H1 (cell line): ENCODE data around the gene OSBP2. TPM values are rescaled to one million over a fixed set of nuclear protein-coding genes. Genes with fewer than 3 reads are reported as not detected.

Experiments used
- CTCF ChIA-PET: fragments of 300-600 bp; sonication (Branson Sonifier 250); formaldehyde crosslinking; loops from one replicate; lab custom pipeline; 2021; ENCODE audit not compliant: partially characterized antibody; lab: Charles Lee
- POLR2A ChIA-PET: fragments of 300-600 bp; sonication (Branson Sonifier 250); formaldehyde crosslinking; loops from one replicate; lab custom pipeline; 2021; ENCODE audit warnings: inconsistent platforms; ENCODE audit not compliant: partially characterized antibody; lab: Charles Lee
- DNase-seq, 2 experiments: peaks; one replicate each; pipeline versions ENCODE4 v3.0.0 to v3.0.0-alpha.2; 2010 to 2022; ENCODE audit warnings: low spot score in 2 of 2, low read depth in 1 of 2, mixed read lengths in 1 of 2
- FAIRE-seq: peaks from 2 replicates; lab custom pipeline; 2011; peaks lifted over from hg19 to GRCh38; lab: Jason Lieb, UNC
- H2AFZ ChIP-seq: 2 replicates; pipeline ENCODE4 v1.8.1; 2012; ENCODE audit warnings: low read length, inconsistent platforms
- H2AK5ac ChIP-seq: 2 replicates; pipeline ENCODE4 v1.6.1; 2013; ENCODE audit warnings: low read depth, low read length
- H2BK120ac ChIP-seq: replicated peaks from 2 replicates; pipeline ENCODE3; 2013; ENCODE audit warnings: low read depth, low read length, inconsistent platforms
- H2BK12ac ChIP-seq: 2 replicates; pipeline ENCODE4 v1.6.1; 2013; ENCODE audit warnings: low read depth, low read length
- H2BK15ac ChIP-seq: 2 replicates; pipeline ENCODE4 v1.6.1; 2013; ENCODE audit warnings: low read length
- H2BK20ac ChIP-seq: 2 replicates; pipeline ENCODE4 v1.6.1; 2013; ENCODE audit warnings: low read length
- H2BK5ac ChIP-seq: 2 replicates; pipeline ENCODE4 v1.6.1; 2013; ENCODE audit warnings: low read depth, low read length
- H3K14ac ChIP-seq: 2 replicates; pipeline ENCODE4 v1.6.1; 2013; ENCODE audit warnings: inconsistent platforms; ENCODE audit not compliant: insufficient read length
- H3K18ac ChIP-seq: 2 replicates; pipeline ENCODE4 v1.6.1; 2013; ENCODE audit warnings: low read length; ENCODE audit errors: extremely low read depth
- H3K23ac ChIP-seq: 2 replicates; pipeline ENCODE4 v1.6.1; 2013; ENCODE audit warnings: inconsistent platforms; ENCODE audit not compliant: insufficient read length
- H3K23me2 ChIP-seq: 2 replicates; pipeline ENCODE4 v1.6.1; 2013; ENCODE audit warnings: low read depth, low read length
- H3K27ac ChIP-seq: 2 replicates; pipeline ENCODE4 v1.6.1; 2011; ENCODE audit warnings: low read depth, low read length, inconsistent platforms
- H3K27me3 ChIP-seq, 4 experiments: replicated peaks in 1 of 4; 1 replicate in 1 of 4; 2 replicates in 3 of 4; pipeline versions ENCODE4 v1.6.1 to v1.8.1; 2011 to 2013; ENCODE audit warnings: low read length in 3 of 4, mild to moderate bottlenecking in 3 of 4, inconsistent platforms in 2 of 4, mixed read lengths in 2 of 4, moderate library complexity in 1 of 4; ENCODE audit not compliant: control insufficient read depth in 3 of 4, insufficient read depth in 3 of 4; ENCODE audit errors: extremely low read depth in 1 of 4
- H3K36me3 ChIP-seq, 4 experiments: 2 replicates each; pipeline versions ENCODE4 v1.6.1 to v1.8.1; 2011 to 2013; ENCODE audit warnings: mild to moderate bottlenecking in 4 of 4, low read length in 3 of 4, moderate library complexity in 2 of 4, control low read depth in 1 of 4, inconsistent platforms in 1 of 4; ENCODE audit not compliant: insufficient read depth in 4 of 4, control insufficient read depth in 2 of 4
- H3K4ac ChIP-seq: replicated peaks from 2 replicates; pipeline ENCODE3; 2013; ENCODE audit warnings: low read length, low read depth, mixed read lengths, inconsistent platforms; ENCODE audit not compliant: insufficient read length
- H3K4me1 ChIP-seq, 4 experiments: replicated peaks in 1 of 4; 1 replicate in 1 of 4; 2 replicates in 3 of 4; pipeline versions ENCODE4 v1.6.1 to v1.8.1; 2011 to 2013; ENCODE audit warnings: low read length in 3 of 4, inconsistent platforms in 2 of 4, mixed read lengths in 1 of 4; ENCODE audit not compliant: insufficient read depth in 4 of 4, control insufficient read depth in 3 of 4
- H3K4me2 ChIP-seq, 2 experiments: 2 replicates each; pipeline versions ENCODE4 v1.6.1 to v1.8.1; 2011 to 2013; ENCODE audit warnings: low read depth in 2 of 2, low read length in 2 of 2, control low read depth in 1 of 2, inconsistent platforms in 1 of 2, mild to moderate bottlenecking in 1 of 2; ENCODE audit not compliant: insufficient read depth in 1 of 2
- H3K4me3 ChIP-seq, 4 experiments: fragments of 200-600, 300-600 bp in 1 of 4; sonication (generic), shearing (Covaris generic), sonication (Bioruptor Twin) in 1 of 4; 2 replicates each; pipeline versions ENCODE4 v1.5.1 to v1.8.1; 2011 to 2016; ENCODE audit warnings: low read length in 4 of 4, low read depth in 3 of 4, control low read depth in 2 of 4, inconsistent platforms in 2 of 4, mild to moderate bottlenecking in 2 of 4, mixed read lengths in 1 of 4, moderate library complexity in 1 of 4; ENCODE audit not compliant: insufficient read depth in 2 of 4; ENCODE audit errors: extremely low read depth in 1 of 4
- H3K56ac ChIP-seq: replicated peaks from 2 replicates; pipeline ENCODE3; 2013; ENCODE audit warnings: low read depth, mild to moderate bottlenecking, mixed read lengths, low read length, inconsistent platforms; ENCODE audit not compliant: insufficient read length
- H3K79me1 ChIP-seq: 2 replicates; pipeline ENCODE4 v1.6.1; 2013; ENCODE audit warnings: low read depth, low read length, control low read depth
- H3K79me2 ChIP-seq, 2 experiments: 2 replicates each; pipeline versions ENCODE4 v1.6.1 to v1.8.1; 2012 to 2013; ENCODE audit warnings: low read length in 2 of 2, mild to moderate bottlenecking in 2 of 2, inconsistent platforms in 1 of 2; ENCODE audit not compliant: insufficient read depth in 2 of 2, control insufficient read depth in 1 of 2
- H3K9ac ChIP-seq, 4 experiments: replicated peaks in 1 of 4; 1 replicate in 1 of 4; 2 replicates in 3 of 4; pipeline versions ENCODE4 v1.6.1 to v1.8.1; 2011 to 2013; ENCODE audit warnings: low read depth in 3 of 4, low read length in 3 of 4, control low read depth in 2 of 4, mild to moderate bottlenecking in 2 of 4, moderate library complexity in 2 of 4, inconsistent platforms in 1 of 4; ENCODE audit errors: extremely low read depth in 1 of 4
- H3K9me3 ChIP-seq, 2 experiments: 2 replicates each; pipeline versions ENCODE4 v1.6.1 to v1.8.1; 2012 to 2013; ENCODE audit warnings: mild to moderate bottlenecking in 2 of 2, moderate library complexity in 2 of 2, control low read depth in 1 of 2, inconsistent platforms in 1 of 2, low read depth in 1 of 2, low read length in 1 of 2, mixed read lengths in 1 of 2; ENCODE audit not compliant: insufficient read depth in 2 of 2
- H4K20me1 ChIP-seq, 2 experiments: replicated peaks in 1 of 2; 2 replicates each; pipeline versions ENCODE3 to v1.8.1; 2011 to 2013; ENCODE audit warnings: inconsistent platforms in 2 of 2, low read length in 2 of 2, mild to moderate bottlenecking in 1 of 2; ENCODE audit not compliant: insufficient read depth in 2 of 2, control insufficient read depth in 1 of 2
- H4K5ac ChIP-seq: 2 replicates; pipeline ENCODE4 v1.6.1; 2013; ENCODE audit warnings: low read length, low read depth, mixed read lengths, inconsistent platforms; ENCODE audit not compliant: insufficient read length
- H4K8ac ChIP-seq: 2 replicates; pipeline ENCODE4 v1.8.0; 2013; ENCODE audit warnings: mild to moderate bottlenecking, moderate library complexity, low read length, inconsistent platforms; ENCODE audit not compliant: insufficient read depth; ENCODE audit errors: extremely low read depth
- H4K91ac ChIP-seq: replicated peaks from 2 replicates; pipeline ENCODE3; 2013; ENCODE audit warnings: low read length, mixed read lengths, inconsistent platforms; ENCODE audit not compliant: insufficient read length
- CHD1 ChIP-seq: IDR thresholded peaks from 2 replicates; pipeline ENCODE4 v1.6.1; 2012; ENCODE audit warnings: low read depth, low read length, improper control_type of control experiment
- WGBS, 2 experiments: shearing (Covaris generic) in 1 of 2; methylation state at CpG; one replicate each; pipeline versions ENCODE4 v1.1.6 to v1.1.7; 2013 to 2015; ENCODE audit warnings: low lambda C conversion rate in 2 of 2, mixed read lengths in 2 of 2, inconsistent platforms in 1 of 2, low coverage in 1 of 2, missing lambda C conversion rate in 1 of 2; ENCODE audit not compliant: insufficient replicate concordance in 2 of 2, insufficient coverage in 1 of 2, insufficient read length in 1 of 2; ENCODE audit errors: extremely low coverage in 1 of 2, missing lambda C conversion rate in 1 of 2; 5-methylcytosine and 5-hydroxymethylcytosine counted together
- polyA plus RNA-seq, 7 experiments: library from polyadenylated mRNA; depleted of rRNA in 3 of 7; stranded (reverse) in 5 of 7; unstranded in 2 of 7; fragments of >200 nt in 5 of 7; fragments of 200-250 nt in 2 of 7; gene quantifications; 1 replicate in 5 of 7; 2 replicates in 1 of 7; 4 replicates in 1 of 7; pipeline versions ENCODE4 v1.2.1 to v1.2.3, GENCODE V29; 2011 to 2013; ENCODE audit warnings: missing spikeins in 2 of 7, mixed read lengths in 2 of 7
- total RNA-seq: library from RNA; stranded (reverse); fragmentation: NEBNext Ultra II Directional; extraction: Animal tissue kit (Norgen Biotek cat#: 25700); gene quantifications from 2 replicates; pipeline ENCODE4 v1.2.1, GENCODE V29; 2021

Gene OSBP2
- total and polyA plus RNA-seq, 2 of the 8 experiments (the other 6 are each of a cell fraction or from before 2014, with no cell fraction given) = 3.4 to 3.7 TPM

DNA sequence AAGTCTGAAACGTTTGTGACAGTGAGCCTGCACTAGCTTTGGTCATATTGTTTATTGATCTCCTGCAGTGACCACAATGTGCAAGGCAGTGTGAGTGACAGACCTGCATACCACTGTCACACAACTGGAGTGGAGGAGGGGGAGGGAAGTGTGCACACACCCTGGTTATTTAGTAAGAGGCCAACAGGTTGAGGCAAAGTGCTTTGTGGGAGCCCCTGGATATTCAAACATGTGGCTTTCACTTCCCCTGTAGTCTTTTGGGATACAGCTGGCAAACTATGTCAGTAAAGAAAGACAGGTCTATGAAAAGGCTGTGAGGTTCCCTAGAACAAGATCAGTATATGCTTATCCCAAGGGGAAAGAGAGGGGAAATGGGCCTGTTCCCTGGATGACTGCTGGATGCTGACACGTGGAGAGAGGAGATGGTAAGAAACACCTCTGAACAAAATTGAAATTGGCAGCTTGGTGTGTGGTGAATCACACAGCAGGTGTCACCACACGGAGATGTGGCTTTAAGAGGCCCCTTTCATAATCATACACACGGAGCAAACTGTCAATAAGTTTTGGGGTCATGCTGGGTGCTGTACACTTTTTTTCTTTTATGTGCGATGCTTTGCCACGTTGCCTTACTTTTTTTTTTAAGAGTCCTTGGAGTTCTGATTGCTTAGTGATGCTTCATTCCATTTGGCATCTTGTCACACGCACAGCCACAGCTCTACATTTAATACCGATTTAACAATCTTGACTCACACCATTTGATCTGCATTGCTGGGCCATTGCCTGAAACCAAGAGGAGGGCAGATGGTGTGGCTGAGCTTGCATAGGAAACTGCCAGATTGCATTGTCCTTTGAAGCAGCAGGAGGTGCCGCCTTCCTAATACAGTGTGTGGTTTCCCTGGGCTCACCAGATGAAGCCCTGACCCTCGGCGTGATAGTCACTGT is 11.3 kb downstream of the OSBP2 start:
- CTCF ChIA-PET = interaction anchor here (0.5 to 2.4 kb wide), 6 partner anchors 10 to 89 kb away, joined by 3 to 6 read pairs (median 3); partner anchors contain the start of gene OSBP2
- Histone ChIP-seq H3K27me3 (no peaks in the 10 kb centered on the region), H2BK120ac (no peak overlapping the region), H2AK5ac (peak overlapping the region; percentile 78; the same call in 1 of the 2 replicates), H3K4ac (no peak overlapping the region), H3K4me3 (no peak overlapping the region), H3K27ac (no peak overlapping the region), H2AFZ (no peak overlapping the region), H3K9me3 (no peaks in the 10 kb centered on the region), H3K23ac (no peak overlapping the region), H4K5ac (no peak overlapping the region), H3K14ac (no peak overlapping the region), H3K4me1 (peaks cover 0 to 5% (median 2%) of the 10 kb centered on the region in 4 experiments; a peak in 3 of 7 replicates), H4K8ac (no peak overlapping the region), H2BK12ac (peak overlapping the region; percentile 29; the same call in 1 of the 2 replicates), H3K4me2 (no peak overlapping the region), H2BK5ac (no peak overlapping the region), H3K9ac (no peak overlapping the region), H3K18ac (no peak overlapping the region), H3K23me2 (no peaks in the 10 kb centered on the region), H3K79me1 (no peaks in the 10 kb centered on the region), H2BK15ac (no peak overlapping the region; the same call in 1 of the 2 replicates), H4K20me1 (no peaks in the 10 kb centered on the region), H4K91ac (peak overlapping the region; percentile 55), H3K36me3 (no peaks in the 10 kb centered on the region), H3K56ac (no peak overlapping the region), H3K79me2 (no peaks in the 10 kb centered on the region), H2BK20ac (no peak overlapping the region)
- POLR2A ChIA-PET = interaction anchor here (0.8 to 0.9 kb wide), 2 partner anchors 11 to 85 kb away, joined by 3 read pairs; no protein-coding TSS in a partner anchor
- DNase-seq (no peak), FAIRE-seq (no peak)
- TF ChIP-seq CHD1 = no peak
- WGBS, 2 experiments = 84% methylated on average over 11 of the region's 11 CpGs; no CpG with 5 or more reads in 1 of the 2 experiments
